ENCODE results near the gene SNPH.

GRCh38 chr20:1335961-1336698 lies 70.0 kb downstream of the SNPH start:
- TF ChIP-seq CTCF (conservative IDR thresholded peaks at IDR 0.05; ENCODE audit: low read length) (no peak), EZH2phosphoT487 (IDR thresholded peaks at IDR 0.05; ENCODE audit: borderline replicate concordance) (no peak)
